ENCODE measurements around the gene CBFA2T2. TPM values are rescaled to one million over a fixed set of nuclear protein-coding genes. Genes with fewer than 3 reads are reported as not detected.

The CBFA2T2 gene
- total and polyA plus RNA-seq, 2 donors (not counting 3 experiments of a cell fraction or from before 2014, with no cell fraction given) = 10.7 to 12.1 TPM

DNA sequence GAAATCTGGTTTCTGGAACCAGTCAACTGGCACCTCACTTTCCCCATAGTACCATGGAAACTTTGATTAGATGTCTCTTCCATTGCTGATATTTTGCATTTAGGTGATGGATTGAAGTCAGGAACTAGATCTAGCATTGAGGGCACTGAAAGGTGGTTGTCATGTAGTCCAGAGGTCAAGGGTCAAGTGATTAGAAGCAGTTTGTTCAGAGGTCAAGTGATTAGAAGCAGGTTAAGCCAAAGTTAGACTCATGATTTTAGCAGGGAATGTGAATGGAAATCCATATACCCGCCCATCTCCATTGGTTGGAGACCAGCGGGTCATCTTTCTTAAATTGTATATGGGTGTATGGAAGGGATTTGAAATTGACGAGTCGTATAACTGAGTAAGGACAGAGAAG lies 51.2 kb downstream of the CBFA2T2 start:
- peaks cover 21% of the 10 kb centered on the region for H3K4me1 ChIP-seq (ENCODE audit: control insufficient read depth, extremely low read depth, insufficient read depth, low read length)
- H3K9me1 ChIP-seq (replicated peaks; ENCODE audit: control insufficient read depth, extremely low read depth, insufficient read depth, low read length) = no peaks in the 10 kb centered on the region
- H4K20me1 ChIP-seq (replicated peaks; ENCODE audit: control insufficient read depth, extremely low read depth, insufficient read depth, low read length) = peaks cover 4% of the 10 kb centered on the region
- no TSS peak for BruUV-seq (replicated peaks)
- H2AFZ ChIP-seq (ENCODE audit: low read depth, low read length) = no peak overlapping the region
- H3K27me3 ChIP-seq (ENCODE audit: control insufficient read depth in 2 of 2, insufficient read depth in 2 of 2, low read length in 2 of 2) = no peaks in the 10 kb centered on the region
- ChIA-PET CTCF (interaction anchor here (2.1 kb wide), 1 partner anchor 45 kb away, joined by 4 read pairs; no protein-coding TSS in a partner anchor), POLR2A (no interaction called here)
- H3K27ac ChIP-seq (ENCODE audit: insufficient read depth, low read depth, low read length) = no peak overlapping the region
- no peak overlapping the region for H3K4me2 ChIP-seq (ENCODE audit: insufficient read depth, low read length)
- no peaks in the 10 kb centered on the region for H3K79me2 ChIP-seq (ENCODE audit: control insufficient read depth, insufficient read depth, low read length)
- dilution Hi-C loops (cut with MboI; ENCODE audit: extremely low pct_ligation_motif_present, low sequenced_read_pairs) = no loop called here
- H3K4me3 ChIP-seq (replicated peaks in 1 of 3; ENCODE audit: insufficient read depth in 1 of 3, low read depth in 1 of 3, low read length in 3 of 3) = no peak overlapping the region
- H3K9ac ChIP-seq (replicated peaks; ENCODE audit: extremely low read depth, insufficient read depth, low read length) = no peak overlapping the region
- no peaks in the 10 kb centered on the region for H3K9me3 ChIP-seq (replicated peaks; ENCODE audit: control insufficient read depth, insufficient read depth, low read length)
- intact Hi-C loops (cut with micrococcal nuclease) = no loop called here
- no peaks in the 10 kb centered on the region for H3K36me3 ChIP-seq (ENCODE audit: control insufficient read depth in 2 of 2, extremely low read depth in 1 of 2, insufficient read depth in 2 of 2, low read length in 2 of 2)
- FAIRE-seq (no peak), DNase-seq (ENCODE audit: low read depth, low spot score) (no peak)
- TF ChIP-seq POLR2AphosphoS5 (IDR thresholded peaks at IDR 0.05; ENCODE audit: insufficient read depth, low read depth, low read length) (no peak), FOS (IDR thresholded peaks at IDR 0.05; ENCODE audit: borderline replicate concordance, insufficient read depth, low read length) (no peak), JUN (IDR thresholded peaks at IDR 0.05; ENCODE audit: borderline replicate concordance, insufficient read depth, insufficient read length, low read depth) (no peak), POLR2A (IDR thresholded peaks at IDR 0.05; ENCODE audit: low read depth, low read length) (no peak), EZH2 (IDR thresholded peaks at IDR 0.05; ENCODE audit: borderline replicate concordance, low read depth, low read length, severe bottlenecking) (no peak), GATA2 (IDR thresholded peaks at IDR 0.05; ENCODE audit: insufficient read depth, insufficient read length, low read depth, low read length) (no peak), MYC (IDR thresholded peaks at IDR 0.05; ENCODE audit: low read depth, low read length) (no peak)
- TF ChIP-seq, protein P1, sequence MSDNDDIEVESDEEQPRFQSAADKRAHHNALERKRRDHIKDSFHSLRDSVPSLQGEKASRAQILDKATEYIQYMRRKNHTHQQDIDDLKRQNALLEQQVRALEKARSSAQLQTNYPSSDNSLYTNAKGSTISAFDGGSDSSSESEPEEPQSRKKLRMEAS (IDR thresholded peaks at IDR 0.05; ENCODE audit: insufficient read depth, insufficient read length) = no peak
- TF ChIP-seq, protein P2, sequence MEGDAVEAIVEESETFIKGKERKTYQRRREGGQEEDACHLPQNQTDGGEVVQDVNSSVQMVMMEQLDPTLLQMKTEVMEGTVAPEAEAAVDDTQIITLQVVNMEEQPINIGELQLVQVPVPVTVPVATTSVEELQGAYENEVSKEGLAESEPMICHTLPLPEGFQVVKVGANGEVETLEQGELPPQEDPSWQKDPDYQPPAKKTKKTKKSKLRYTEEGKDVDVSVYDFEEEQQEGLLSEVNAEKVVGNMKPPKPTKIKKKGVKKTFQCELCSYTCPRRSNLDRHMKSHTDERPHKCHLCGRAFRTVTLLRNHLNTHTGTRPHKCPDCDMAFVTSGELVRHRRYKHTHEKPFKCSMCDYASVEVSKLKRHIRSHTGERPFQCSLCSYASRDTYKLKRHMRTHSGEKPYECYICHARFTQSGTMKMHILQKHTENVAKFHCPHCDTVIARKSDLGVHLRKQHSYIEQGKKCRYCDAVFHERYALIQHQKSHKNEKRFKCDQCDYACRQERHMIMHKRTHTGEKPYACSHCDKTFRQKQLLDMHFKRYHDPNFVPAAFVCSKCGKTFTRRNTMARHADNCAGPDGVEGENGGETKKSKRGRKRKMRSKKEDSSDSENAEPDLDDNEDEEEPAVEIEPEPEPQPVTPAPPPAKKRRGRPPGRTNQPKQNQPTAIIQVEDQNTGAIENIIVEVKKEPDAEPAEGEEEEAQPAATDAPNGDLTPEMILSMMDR (IDR thresholded peaks at IDR 0.05; ENCODE audit: extremely low read depth in 1 of 2, insufficient read depth in 1 of 2, low read depth in 1 of 2, low read length in 2 of 2) = no peak
